ENCODE results near the gene PANK1. TPM values are rescaled to one million over a fixed set of nuclear protein-coding genes. Genes with fewer than 3 reads are reported as not detected.

The PANK1 gene
- total and polyA plus RNA-seq, 2 donors from 2014 or later, result 5.4 to 31.3 TPM

GRCh38 chr10:89553064-89553734, 91.8 kb downstream of the PANK1 start:
- Histone ChIP-seq H3K4me1 (ENCODE audit: control insufficient read depth in 2 of 3, insufficient read depth in 2 of 3, low read depth in 1 of 3, low read length in 3 of 3) (peaks cover 0 to 12% (median 0%) of the 10 kb centered on the region in 3 donors), H3K36me3 (ENCODE audit: control insufficient read depth in 2 of 3, insufficient read depth in 3 of 3, low read length in 3 of 3) (no peaks in the 10 kb centered on the region), H3K9me3 (ENCODE audit: control insufficient read depth in 2 of 3, insufficient read depth in 1 of 3, low read length in 3 of 3) (no peaks in the 10 kb centered on the region), H3K27me3 (ENCODE audit: control insufficient read depth, insufficient read depth, low read length) (no peaks in the 10 kb centered on the region), H3K27ac (ENCODE audit: low read depth in 2 of 2, low read length in 2 of 2) (no peak overlapping the region), H3K4me3 (ENCODE audit: low read length in 3 of 3) (no peak overlapping the region), H3K9ac (ENCODE audit: low read length in 3 of 3) (no peak overlapping the region)
- no peak for DNase-seq
- TF ChIP-seq, protein P1, sequence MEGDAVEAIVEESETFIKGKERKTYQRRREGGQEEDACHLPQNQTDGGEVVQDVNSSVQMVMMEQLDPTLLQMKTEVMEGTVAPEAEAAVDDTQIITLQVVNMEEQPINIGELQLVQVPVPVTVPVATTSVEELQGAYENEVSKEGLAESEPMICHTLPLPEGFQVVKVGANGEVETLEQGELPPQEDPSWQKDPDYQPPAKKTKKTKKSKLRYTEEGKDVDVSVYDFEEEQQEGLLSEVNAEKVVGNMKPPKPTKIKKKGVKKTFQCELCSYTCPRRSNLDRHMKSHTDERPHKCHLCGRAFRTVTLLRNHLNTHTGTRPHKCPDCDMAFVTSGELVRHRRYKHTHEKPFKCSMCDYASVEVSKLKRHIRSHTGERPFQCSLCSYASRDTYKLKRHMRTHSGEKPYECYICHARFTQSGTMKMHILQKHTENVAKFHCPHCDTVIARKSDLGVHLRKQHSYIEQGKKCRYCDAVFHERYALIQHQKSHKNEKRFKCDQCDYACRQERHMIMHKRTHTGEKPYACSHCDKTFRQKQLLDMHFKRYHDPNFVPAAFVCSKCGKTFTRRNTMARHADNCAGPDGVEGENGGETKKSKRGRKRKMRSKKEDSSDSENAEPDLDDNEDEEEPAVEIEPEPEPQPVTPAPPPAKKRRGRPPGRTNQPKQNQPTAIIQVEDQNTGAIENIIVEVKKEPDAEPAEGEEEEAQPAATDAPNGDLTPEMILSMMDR (IDR thresholded peaks at IDR 0.05; ENCODE audit: borderline replicate concordance, extremely low read depth, insufficient read depth), result no peak
- intact Hi-C loops (cut with DNase I), result no loop called here
- no peak for FAIRE-seq

- peaks cover 0 to 12% (median 0%) of the 10 kb centered on the region in 3 donors for H3K4me1 ChIP-seq (ENCODE audit: control insufficient read depth in 2 of 3, insufficient read depth in 2 of 3, low read depth in 1 of 3, low read length in 3 of 3)
- H3K4me3 ChIP-seq (ENCODE audit: low read length in 3 of 3), result no peak overlapping the region
- FAIRE-seq (no peak), DNase-seq (no peak)
- intact Hi-C loops (cut with DNase I), result no loop called here
- TF ChIP-seq, protein P1 (IDR thresholded peaks at IDR 0.05; ENCODE audit: borderline replicate concordance, extremely low read depth, insufficient read depth), result no peak
- H3K9ac ChIP-seq (ENCODE audit: low read length in 3 of 3), result no peak overlapping the region
- H3K36me3 ChIP-seq (ENCODE audit: control insufficient read depth in 2 of 3, insufficient read depth in 3 of 3, low read length in 3 of 3), result no peaks in the 10 kb centered on the region
- H3K27me3 ChIP-seq (ENCODE audit: control insufficient read depth, insufficient read depth, low read length), result no peaks in the 10 kb centered on the region
- no peak overlapping the region for H3K27ac ChIP-seq (ENCODE audit: low read depth in 2 of 2, low read length in 2 of 2)
- no peaks in the 10 kb centered on the region for H3K9me3 ChIP-seq (ENCODE audit: control insufficient read depth in 2 of 3, insufficient read depth in 1 of 3, low read length in 3 of 3)
Measured at GRCh38 chr10:89552213-89552612, 92.8 kb downstream of the PANK1 start.

DNA sequence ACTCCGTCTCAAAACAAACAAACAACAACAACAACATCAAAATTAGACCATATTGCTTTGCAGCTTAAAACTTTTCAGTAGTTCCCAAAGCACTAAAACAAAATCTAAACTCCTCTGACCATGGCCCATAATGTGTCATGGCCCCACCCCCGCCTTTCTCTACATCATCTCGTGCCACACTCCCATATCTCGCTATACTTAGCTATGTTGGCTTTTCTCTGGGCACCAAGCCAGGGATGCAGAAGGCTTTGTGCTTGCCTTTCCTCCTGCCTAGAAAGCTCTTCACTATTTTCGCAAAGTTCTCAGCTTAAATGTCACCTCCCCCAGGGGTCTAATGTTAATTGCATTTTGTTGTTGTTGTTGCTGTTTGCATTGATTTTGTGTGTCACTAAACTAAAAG, 94.5 kb downstream of the PANK1 start:
- Histone ChIP-seq H3K9ac (ENCODE audit: low read length in 3 of 3) (no peak overlapping the region), H3K36me3 (ENCODE audit: control insufficient read depth in 2 of 3, insufficient read depth in 3 of 3, low read length in 3 of 3) (no peaks in the 10 kb centered on the region), H3K9me3 (ENCODE audit: control insufficient read depth in 2 of 3, insufficient read depth in 1 of 3, low read length in 3 of 3) (no peaks in the 10 kb centered on the region), H3K27ac (ENCODE audit: low read depth in 2 of 2, low read length in 2 of 2) (no peak overlapping the region), H3K27me3 (ENCODE audit: control insufficient read depth, insufficient read depth, low read length) (no peaks in the 10 kb centered on the region), H3K4me3 (ENCODE audit: low read length in 3 of 3) (no peak overlapping the region), H3K4me1 (ENCODE audit: control insufficient read depth in 2 of 3, insufficient read depth in 2 of 3, low read depth in 1 of 3, low read length in 3 of 3) (peaks cover 0 to 6% (median 0%) of the 10 kb centered on the region in 3 donors)
- DNase-seq (no peak), FAIRE-seq (no peak)
- intact Hi-C loops (cut with DNase I), result no loop called here
- TF ChIP-seq, protein P1 (IDR thresholded peaks at IDR 0.05; ENCODE audit: borderline replicate concordance, extremely low read depth, insufficient read depth), result no peak

Measured in kidney (tissue), 14 donors.